ENCODE results near the gene MAP2. TPM values are rescaled to one million over a fixed set of nuclear protein-coding genes. Genes with fewer than 3 reads are reported as not detected.

The MAP2 gene
- total RNA-seq, 2 experiments from 2014 or later = 0.16 to 0.20 TPM

DNA sequence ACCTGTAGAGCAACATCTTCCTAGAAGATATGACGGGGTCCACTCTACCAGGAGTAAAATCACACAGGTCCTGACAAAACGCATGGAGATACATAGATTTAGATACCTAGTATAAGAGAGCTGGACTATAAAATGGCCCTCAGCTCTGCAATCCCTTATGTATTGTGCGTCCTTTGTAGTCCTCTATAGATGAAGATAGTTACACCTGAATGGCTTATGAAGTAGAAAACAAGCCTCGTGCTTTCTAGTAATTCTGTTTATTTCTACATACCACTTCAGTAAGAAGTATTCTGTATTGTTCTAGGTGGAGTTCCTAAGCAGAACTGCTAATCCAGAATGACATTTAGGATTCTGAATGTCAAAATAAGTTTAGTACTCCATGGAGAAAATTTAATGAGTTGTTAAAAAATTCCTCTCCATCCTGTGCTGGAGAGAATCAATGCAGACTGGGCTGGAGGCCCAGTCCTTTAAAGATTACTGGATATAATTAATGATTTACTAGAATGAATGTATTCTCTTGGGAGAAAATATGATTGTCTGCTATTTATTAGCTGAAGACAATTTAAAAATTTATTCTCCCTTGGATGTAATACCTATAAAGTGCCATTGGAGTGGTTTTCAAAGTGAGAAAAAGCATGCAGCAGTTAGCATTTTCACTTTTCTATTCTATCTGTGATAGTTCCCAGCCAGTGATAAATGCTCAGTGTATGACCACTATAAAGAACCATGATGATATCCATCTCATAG, 200.5 kb downstream of the MAP2 start:
- Histone ChIP-seq H3K27me3 (ENCODE audit: control insufficient read depth in 1 of 2, insufficient read depth in 2 of 2, low read length in 2 of 2) (no peaks in the 10 kb centered on the region), H3K4me1 (ENCODE audit: insufficient read depth, low read length) (no peaks in the 10 kb centered on the region), H3K9me3 (ENCODE audit: control insufficient read depth in 1 of 2, insufficient read depth in 1 of 2, low read length in 2 of 2) (no peaks in the 10 kb centered on the region), H3K36me3 (ENCODE audit: insufficient read depth, low read length) (no peaks in the 10 kb centered on the region), H3K27ac (ENCODE audit: low read depth in 1 of 2, low read length in 2 of 2) (no peak overlapping the region), H3K4me3 (ENCODE audit: low read length) (no peak overlapping the region)
- Mint-ChIP-seq H3K9me3 (peaks cover 2% of the 10 kb centered on the region), H3K27me3 (no peaks in the 10 kb centered on the region), H3K27ac (no peak overlapping the region), H3K36me3 (ENCODE audit: low read depth) (no peaks in the 10 kb centered on the region), H3K4me3 (no peak overlapping the region), H3K4me1 (ENCODE audit: low read depth) (no peaks in the 10 kb centered on the region)
- intact Hi-C loops (cut with DNase I, micrococcal nuclease) = no loop called here
- ATAC-seq (ENCODE audit: poor library complexity) (no peak), DNase-seq (no peak)
- ChIA-PET POLR2A (no interaction called here), CTCF (no interaction called here)
- TF ChIP-seq, protein P1, sequence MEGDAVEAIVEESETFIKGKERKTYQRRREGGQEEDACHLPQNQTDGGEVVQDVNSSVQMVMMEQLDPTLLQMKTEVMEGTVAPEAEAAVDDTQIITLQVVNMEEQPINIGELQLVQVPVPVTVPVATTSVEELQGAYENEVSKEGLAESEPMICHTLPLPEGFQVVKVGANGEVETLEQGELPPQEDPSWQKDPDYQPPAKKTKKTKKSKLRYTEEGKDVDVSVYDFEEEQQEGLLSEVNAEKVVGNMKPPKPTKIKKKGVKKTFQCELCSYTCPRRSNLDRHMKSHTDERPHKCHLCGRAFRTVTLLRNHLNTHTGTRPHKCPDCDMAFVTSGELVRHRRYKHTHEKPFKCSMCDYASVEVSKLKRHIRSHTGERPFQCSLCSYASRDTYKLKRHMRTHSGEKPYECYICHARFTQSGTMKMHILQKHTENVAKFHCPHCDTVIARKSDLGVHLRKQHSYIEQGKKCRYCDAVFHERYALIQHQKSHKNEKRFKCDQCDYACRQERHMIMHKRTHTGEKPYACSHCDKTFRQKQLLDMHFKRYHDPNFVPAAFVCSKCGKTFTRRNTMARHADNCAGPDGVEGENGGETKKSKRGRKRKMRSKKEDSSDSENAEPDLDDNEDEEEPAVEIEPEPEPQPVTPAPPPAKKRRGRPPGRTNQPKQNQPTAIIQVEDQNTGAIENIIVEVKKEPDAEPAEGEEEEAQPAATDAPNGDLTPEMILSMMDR (IDR thresholded peaks at IDR 0.05) = no peak

DNA sequence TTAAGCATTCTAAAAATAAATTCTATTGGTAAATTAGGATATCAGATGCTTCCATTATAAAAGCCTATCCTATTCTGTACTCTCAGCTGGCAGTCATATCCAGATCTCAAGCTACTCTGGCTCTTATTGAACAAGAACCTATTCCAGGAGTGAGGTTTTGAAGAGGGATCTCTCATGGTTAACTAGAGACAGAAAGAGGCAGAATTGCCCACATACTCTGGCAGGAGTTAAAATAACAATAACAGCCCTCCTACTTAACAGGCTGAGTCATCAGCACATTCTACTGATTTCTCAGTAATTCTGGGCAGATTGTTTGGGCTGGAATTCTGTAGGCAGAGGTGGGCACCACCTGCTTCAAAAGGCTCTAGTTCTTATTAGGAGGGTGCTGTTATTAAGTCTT, 205.8 kb downstream of the MAP2 start:
- Mint-ChIP-seq H3K4me1 (ENCODE audit: low read depth) (no peaks in the 10 kb centered on the region), H3K27me3 (no peaks in the 10 kb centered on the region), H3K27ac (no peak overlapping the region), H3K4me3 (no peak overlapping the region), H3K9me3 (no peaks in the 10 kb centered on the region), H3K36me3 (ENCODE audit: low read depth) (no peaks in the 10 kb centered on the region)
- ATAC-seq (ENCODE audit: poor library complexity) = no peak
- intact Hi-C loops (cut with DNase I, micrococcal nuclease) = no loop called here
- TF ChIP-seq, protein P1 (IDR thresholded peaks at IDR 0.05) = no peak
- ChIA-PET POLR2A (no interaction called here), CTCF (no interaction called here)
- Histone ChIP-seq H3K36me3 (ENCODE audit: insufficient read depth, low read length) (no peaks in the 10 kb centered on the region), H3K4me1 (ENCODE audit: insufficient read depth, low read length) (no peaks in the 10 kb centered on the region), H3K27ac (ENCODE audit: low read depth in 1 of 2, low read length in 2 of 2) (no peak overlapping the region), H3K27me3 (ENCODE audit: control insufficient read depth in 1 of 2, insufficient read depth in 2 of 2, low read length in 2 of 2) (no peaks in the 10 kb centered on the region), H3K4me3 (ENCODE audit: low read length) (no peak overlapping the region), H3K9me3 (ENCODE audit: control insufficient read depth in 1 of 2, insufficient read depth in 1 of 2, low read length in 2 of 2) (no peaks in the 10 kb centered on the region)
- DNase-seq = no peak

DNA sequence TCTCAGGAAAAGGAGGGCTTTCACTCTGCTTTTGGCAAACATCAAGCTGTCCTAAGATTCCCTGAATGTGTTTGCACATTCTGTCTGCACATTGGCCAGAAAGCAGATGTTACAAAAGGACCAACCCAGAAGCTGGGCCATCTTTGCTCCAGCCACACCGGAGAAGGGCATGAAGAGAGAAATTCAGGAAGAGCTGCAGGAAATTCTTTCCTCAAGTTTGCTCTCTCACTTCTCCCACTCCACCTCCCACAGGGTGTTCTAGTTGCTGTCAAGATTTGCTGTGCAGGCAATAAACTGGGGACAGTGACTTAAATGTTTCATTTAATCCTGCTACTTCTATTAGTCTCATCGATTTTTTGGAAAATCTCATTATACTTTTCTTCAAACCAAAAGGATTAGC, 210.1 kb downstream of the MAP2 start:
- TF ChIP-seq, protein P1 (IDR thresholded peaks at IDR 0.05) = no peak
- Histone ChIP-seq H3K36me3 (ENCODE audit: insufficient read depth, low read length) (no peaks in the 10 kb centered on the region), H3K9me3 (ENCODE audit: control insufficient read depth in 1 of 2, insufficient read depth in 1 of 2, low read length in 2 of 2) (no peaks in the 10 kb centered on the region), H3K4me1 (ENCODE audit: insufficient read depth, low read length) (no peaks in the 10 kb centered on the region), H3K27me3 (ENCODE audit: control insufficient read depth in 1 of 2, insufficient read depth in 2 of 2, low read length in 2 of 2) (no peaks in the 10 kb centered on the region), H3K4me3 (ENCODE audit: low read length) (no peak overlapping the region), H3K27ac (ENCODE audit: low read depth in 1 of 2, low read length in 2 of 2) (no peak overlapping the region)
- Mint-ChIP-seq H3K4me3 (no peak overlapping the region), H3K4me1 (ENCODE audit: low read depth) (no peaks in the 10 kb centered on the region), H3K9me3 (no peaks in the 10 kb centered on the region), H3K36me3 (ENCODE audit: low read depth) (no peaks in the 10 kb centered on the region), H3K27me3 (no peaks in the 10 kb centered on the region), H3K27ac (no peak overlapping the region)
- CTCF ChIA-PET = no interaction called here
- ATAC-seq (ENCODE audit: poor library complexity) (no peak), DNase-seq (no peak)
- intact Hi-C loops (cut with DNase I, micrococcal nuclease) = no loop called here
- POLR2A ChIA-PET = no interaction called here

Measured in CD4-positive, alpha-beta T cell (primary cell).